H1 (cell line): ENCODE results near the gene QPCTL.

Source experiments
- CEBPB ChIP-seq: IDR thresholded peaks from 2 replicates; pipeline ENCODE4 v1.6.1; 2012; ENCODE audit warnings: low read depth, low read length
- EP300 ChIP-seq, 2 experiments: IDR thresholded peaks; 1 replicate in 1 of 2; 2 replicates in 1 of 2; pipeline ENCODE4 v1.6.1; 2011 to 2012; ENCODE audit warnings: low read depth in 2 of 2, low read length in 2 of 2, mild to moderate bottlenecking in 2 of 2, borderline replicate concordance in 1 of 2, inconsistent platforms in 1 of 2, moderate library complexity in 1 of 2
- EZH2 ChIP-seq: fragments of 200-600 bp; sonication (generic); IDR thresholded peaks from 2 replicates; pipeline ENCODE4 v1.7.1; 2012; ENCODE audit warnings: low read depth, mild to moderate bottlenecking, moderate library complexity, low read length, inconsistent platforms; ENCODE audit not compliant: severe bottlenecking
- HDAC2 ChIP-seq, 2 experiments: fragments of 300-600 bp in 1 of 2; sonication (generic) in 1 of 2; IDR thresholded peaks; 2 replicates each; pipeline ENCODE4 v1.6.1; 2011 to 2012; ENCODE audit warnings: low read depth in 2 of 2, low read length in 2 of 2, mild to moderate bottlenecking in 2 of 2, moderate library complexity in 2 of 2, borderline replicate concordance in 1 of 2, inconsistent platforms in 1 of 2
- NRF1 ChIP-seq: IDR thresholded peaks from 2 replicates; pipeline ENCODE4 v1.6.1; 2011; ENCODE audit warnings: mild to moderate bottlenecking, low read depth, low read length, improper control_type of control experiment
- POLR2A ChIP-seq, 2 experiments: IDR thresholded peaks; 1 replicate in 1 of 2; 2 replicates in 1 of 2; pipeline ENCODE4 v1.6.1; 2011; ENCODE audit warnings: low read depth in 2 of 2, low read length in 2 of 2, mild to moderate bottlenecking in 2 of 2; ENCODE audit errors: control extremely low read depth in 1 of 2
- POLR2AphosphoS5 ChIP-seq: IDR thresholded peaks from 2 replicates; pipeline ENCODE4 v1.6.1; 2011; ENCODE audit warnings: low read depth, low read length
- SIN3A ChIP-seq, 2 experiments: IDR thresholded peaks in 1 of 2; conservative IDR thresholded peaks in 1 of 2; 2 replicates each; pipeline ENCODE4 v1.6.1; 2011 to 2012; ENCODE audit warnings: low read length in 2 of 2, improper control_type of control experiment in 1 of 2, low read depth in 1 of 2, mild to moderate bottlenecking in 1 of 2
- SP2 ChIP-seq: IDR thresholded peaks from 2 replicates; pipeline ENCODE4 v1.6.1; 2012; ENCODE audit warnings: mild to moderate bottlenecking, low read length, inconsistent platforms
- TF ChIP-seq, protein P1 (sequence below), 3 experiments: IDR thresholded peaks; 1 replicate in 2 of 3; 2 replicates in 1 of 3; pipeline versions ENCODE4 v1.5.1 to v1.6.1; 2011; ENCODE audit warnings: low read length in 3 of 3, mild to moderate bottlenecking in 3 of 3, inconsistent platforms in 2 of 3, low read depth in 1 of 3, moderate library complexity in 1 of 3; ENCODE audit not compliant: insufficient read depth in 1 of 3; ENCODE audit errors: control extremely low read depth in 1 of 3

DNA sequence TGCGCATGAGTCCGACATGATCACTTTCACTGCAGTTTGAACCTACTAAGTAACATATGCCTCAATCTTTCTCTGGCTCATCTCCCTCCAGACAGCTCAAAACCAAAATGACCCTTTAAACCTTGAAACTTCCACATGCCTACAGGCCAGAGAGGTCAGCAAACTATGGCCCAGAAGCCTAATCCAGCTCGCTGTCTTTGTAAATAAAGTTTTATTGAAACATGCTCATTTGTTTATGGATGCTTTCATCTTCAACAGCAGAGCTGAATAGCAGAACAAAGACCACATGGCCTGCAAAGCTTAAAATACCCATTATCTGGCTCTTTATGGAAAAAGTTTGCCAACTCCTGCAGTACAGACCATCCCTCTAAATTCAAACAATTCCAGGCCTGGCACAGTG is 22.7 kb downstream of the QPCTL start:
- no peak for TF ChIP-seq EP300 (IDR thresholded peaks at IDR 0.05; ENCODE audit: borderline replicate concordance in 1 of 2, low read depth in 2 of 2, low read length in 2 of 2)
- TF ChIP-seq, protein P1, sequence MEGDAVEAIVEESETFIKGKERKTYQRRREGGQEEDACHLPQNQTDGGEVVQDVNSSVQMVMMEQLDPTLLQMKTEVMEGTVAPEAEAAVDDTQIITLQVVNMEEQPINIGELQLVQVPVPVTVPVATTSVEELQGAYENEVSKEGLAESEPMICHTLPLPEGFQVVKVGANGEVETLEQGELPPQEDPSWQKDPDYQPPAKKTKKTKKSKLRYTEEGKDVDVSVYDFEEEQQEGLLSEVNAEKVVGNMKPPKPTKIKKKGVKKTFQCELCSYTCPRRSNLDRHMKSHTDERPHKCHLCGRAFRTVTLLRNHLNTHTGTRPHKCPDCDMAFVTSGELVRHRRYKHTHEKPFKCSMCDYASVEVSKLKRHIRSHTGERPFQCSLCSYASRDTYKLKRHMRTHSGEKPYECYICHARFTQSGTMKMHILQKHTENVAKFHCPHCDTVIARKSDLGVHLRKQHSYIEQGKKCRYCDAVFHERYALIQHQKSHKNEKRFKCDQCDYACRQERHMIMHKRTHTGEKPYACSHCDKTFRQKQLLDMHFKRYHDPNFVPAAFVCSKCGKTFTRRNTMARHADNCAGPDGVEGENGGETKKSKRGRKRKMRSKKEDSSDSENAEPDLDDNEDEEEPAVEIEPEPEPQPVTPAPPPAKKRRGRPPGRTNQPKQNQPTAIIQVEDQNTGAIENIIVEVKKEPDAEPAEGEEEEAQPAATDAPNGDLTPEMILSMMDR (IDR thresholded peaks at IDR 0.05; ENCODE audit: control extremely low read depth in 1 of 3, insufficient read depth in 1 of 3, low read depth in 1 of 3, low read length in 3 of 3), result no peak
- TF ChIP-seq EZH2, result no peak
- TF ChIP-seq HDAC2 (IDR thresholded peaks at IDR 0.05; ENCODE audit: borderline replicate concordance in 1 of 2, low read depth in 2 of 2, low read length in 2 of 2), result no peak
- no peak for TF ChIP-seq NRF1
- TF ChIP-seq SP2, result no peak
- TF ChIP-seq SIN3A (conservative IDR thresholded peaks at IDR 0.05 in 1 of 2, IDR thresholded peaks at IDR 0.05 in 1 of 2; ENCODE audit: low read depth in 1 of 2, low read length in 2 of 2), result no peak
- no peak; a peak in 1 of 3 replicates for TF ChIP-seq POLR2A (IDR thresholded peaks at IDR 0.05; ENCODE audit: control extremely low read depth in 1 of 2, low read depth in 2 of 2, low read length in 2 of 2)
- no peak for TF ChIP-seq CEBPB
- TF ChIP-seq POLR2AphosphoS5, result no peak
